H9 (cell line): Measurements from ENCODE around the gene RNF157. TPM values are rescaled to one million over a fixed set of nuclear protein-coding genes. Genes with fewer than 3 reads are reported as not detected.
"Not testable (repeated sequence)": the region's sequence is repeated elsewhere in the genome, so short reads cannot be mapped to it uniquely, and the experiment has no call there.

Source experiments
- DNase-seq: peaks from one replicate; pipeline ENCODE4 v3.0.0-alpha.2; 2017
- H2AFZ ChIP-seq: one replicate; pipeline ENCODE4 v1.6.1; 2013; ENCODE audit warnings: mild to moderate bottlenecking, low read length, control low read depth, moderate library complexity
- H2AK5ac ChIP-seq: 2 replicates; pipeline ENCODE4 v1.6.1; 2013; ENCODE audit warnings: low read length, control low read depth, mixed read lengths; ENCODE audit not compliant: insufficient read length
- H2BK120ac ChIP-seq: one replicate; pipeline ENCODE4 v1.6.1; 2013; ENCODE audit warnings: low read depth, mild to moderate bottlenecking, low read length, control low read depth, inconsistent platforms; ENCODE audit not compliant: poor library complexity, severe bottlenecking
- H2BK12ac ChIP-seq: 2 replicates; pipeline ENCODE4 v1.6.1; 2013; ENCODE audit warnings: low read length, control low read depth, mixed read lengths, low read depth; ENCODE audit not compliant: insufficient read length
- H2BK15ac ChIP-seq: 2 replicates; pipeline ENCODE4 v1.6.1; 2013; ENCODE audit warnings: low read depth, low read length, control low read depth
- H2BK20ac ChIP-seq: one replicate; pipeline ENCODE4 v1.6.1; 2013; ENCODE audit warnings: low read depth, mild to moderate bottlenecking, low read length, control low read depth, inconsistent platforms; ENCODE audit not compliant: poor library complexity, severe bottlenecking
- H2BK5ac ChIP-seq: 2 replicates; pipeline ENCODE4 v1.6.1; 2013; ENCODE audit warnings: low read length, control low read depth, mixed read lengths; ENCODE audit not compliant: insufficient read length
- H3K14ac ChIP-seq: 2 replicates; pipeline ENCODE4 v1.6.1; 2013; ENCODE audit warnings: low read length, control low read depth; ENCODE audit not compliant: insufficient read depth
- H3K18ac ChIP-seq: 2 replicates; pipeline ENCODE4 v1.6.1; 2013; ENCODE audit warnings: low read depth, mild to moderate bottlenecking, mixed read lengths, low read length, control low read depth; ENCODE audit not compliant: insufficient read length
- H3K23ac ChIP-seq: 2 replicates; pipeline ENCODE4 v1.6.1; 2013; ENCODE audit warnings: low read length, control low read depth, mixed read lengths, low read depth; ENCODE audit not compliant: insufficient read length
- H3K23me2 ChIP-seq: 2 replicates; pipeline ENCODE4 v1.6.1; 2013; ENCODE audit warnings: low read depth, mild to moderate bottlenecking, mixed read lengths, low read length, control low read depth; ENCODE audit not compliant: insufficient read length, poor library complexity, severe bottlenecking
- H3K27ac ChIP-seq: 2 replicates; pipeline ENCODE4 v1.5.1; 2013; ENCODE audit warnings: low read length, control low read depth, mixed read lengths, low read depth; ENCODE audit not compliant: insufficient read length
- H3K27me3 ChIP-seq: 2 replicates; pipeline ENCODE4 v1.6.1; 2013; ENCODE audit warnings: low read length, control low read depth, inconsistent platforms; ENCODE audit not compliant: insufficient read depth
- H3K4ac ChIP-seq: 2 replicates; pipeline ENCODE4 v1.6.1; 2013; ENCODE audit warnings: low read depth, mild to moderate bottlenecking, control low read depth, inconsistent platforms, low read length, moderate library complexity
- H3K4me1 ChIP-seq: 2 replicates; pipeline ENCODE4 v1.6.1; 2013; ENCODE audit warnings: low read length, control low read depth, inconsistent platforms; ENCODE audit not compliant: insufficient read depth
- H3K4me2 ChIP-seq: 2 replicates; pipeline ENCODE4 v1.6.1; 2013; ENCODE audit warnings: low read length, control low read depth, mixed read lengths; ENCODE audit not compliant: insufficient read length, insufficient read depth
- H3K56ac ChIP-seq: 2 replicates; pipeline ENCODE4 v1.6.1; 2013; ENCODE audit warnings: low read depth, mild to moderate bottlenecking, mixed read lengths, low read length, control low read depth; ENCODE audit not compliant: insufficient read length
- H3K79me1 ChIP-seq: 2 replicates; pipeline ENCODE4 v1.6.1; 2013; ENCODE audit warnings: low read depth, mild to moderate bottlenecking, moderate library complexity, low read length, control low read depth, inconsistent platforms; ENCODE audit not compliant: insufficient read depth, poor library complexity, severe bottlenecking
- H3K79me2 ChIP-seq: 2 replicates; pipeline ENCODE4 v1.6.1; 2013; ENCODE audit warnings: low read length, control low read depth, inconsistent platforms; ENCODE audit not compliant: insufficient read depth
- H3K9ac ChIP-seq: 2 replicates; pipeline ENCODE4 v1.6.1; 2013; ENCODE audit warnings: low read length, control low read depth, mixed read lengths; ENCODE audit not compliant: insufficient read length; ENCODE audit errors: extremely low read depth
- H3K9me3 ChIP-seq: one replicate; pipeline ENCODE4 v1.6.1; 2013; ENCODE audit warnings: low read depth, low read length, inconsistent platforms; ENCODE audit not compliant: control insufficient read depth
- H3T11ph ChIP-seq: one replicate; pipeline ENCODE4 v1.6.1; 2013; ENCODE audit warnings: mild to moderate bottlenecking, low read length, control low read depth, inconsistent platforms
- H4K20me1 ChIP-seq: one replicate; pipeline ENCODE4 v1.6.1; 2013; ENCODE audit not compliant: control insufficient read depth, insufficient read length, insufficient read depth
- H4K5ac ChIP-seq: 2 replicates; pipeline ENCODE4 v1.6.1; 2013; ENCODE audit warnings: low read depth, mild to moderate bottlenecking, mixed read lengths, low read length, control low read depth; ENCODE audit not compliant: insufficient read length
- H4K8ac ChIP-seq: replicated peaks from 2 replicates; pipeline ENCODE4 v1.6.1; 2013; ENCODE audit warnings: low read length, control low read depth, mixed read lengths, low read depth; ENCODE audit not compliant: insufficient read length
- H4K91ac ChIP-seq: 2 replicates; pipeline ENCODE4 v1.6.1; 2013; ENCODE audit warnings: low read depth, mild to moderate bottlenecking, moderate library complexity, mixed read lengths, low read length, control low read depth; ENCODE audit not compliant: insufficient read length
- H3K27ac Mint-ChIP-seq, 3 experiments: 2 replicates in 2 of 3; 3 replicates in 1 of 3; pipeline ENCODE4 v1.8.0; 2020 to 2021; ENCODE audit warnings: mixed read lengths in 3 of 3, mild to moderate bottlenecking in 1 of 3, moderate library complexity in 1 of 3
- H3K27me3 Mint-ChIP-seq: 2 replicates; pipeline ENCODE4 v1.8.0; 2021; ENCODE audit warnings: low read depth, mild to moderate bottlenecking, moderate library complexity, mixed read lengths
- H3K36me3 Mint-ChIP-seq, 3 experiments: 2 replicates in 2 of 3; 3 replicates in 1 of 3; pipeline ENCODE4 v1.8.0; 2020 to 2021; ENCODE audit warnings: low read depth in 3 of 3, mixed read lengths in 3 of 3; ENCODE audit not compliant: insufficient read depth in 1 of 3
- H3K4me1 Mint-ChIP-seq, 2 experiments: 2 replicates each; pipeline ENCODE4 v1.8.0; 2020; ENCODE audit warnings: mixed read lengths in 2 of 2
- H3K4me3 Mint-ChIP-seq, 2 experiments: 2 replicates in 1 of 2; 3 replicates in 1 of 2; pipeline ENCODE4 v1.8.0; 2020 to 2021; ENCODE audit warnings: mild to moderate bottlenecking in 2 of 2, mixed read lengths in 2 of 2, moderate library complexity in 1 of 2
- H3K9me3 Mint-ChIP-seq, 2 experiments: 2 replicates in 1 of 2; 3 replicates in 1 of 2; pipeline ENCODE4 v1.8.0; 2020; ENCODE audit warnings: mild to moderate bottlenecking in 2 of 2, mixed read lengths in 2 of 2, moderate library complexity in 1 of 2
- CTCF ChIP-seq: fragments of 200-600 bp; sonication (generic); conservative IDR thresholded peaks from 3 replicates; pipeline ENCODE4 v1.8.0; 2021; ENCODE audit warnings: antibody characterized with exemption, mild to moderate bottlenecking
- WGBS: extraction: QIAGEN DNeasy Blood & Tissue Kit; methylation state at CpG from one replicate; pipeline ENCODE4 v1.1.7; 2013; ENCODE audit warnings: missing lambda C conversion rate, low lambda C conversion rate, mixed read lengths; ENCODE audit not compliant: insufficient read length; ENCODE audit errors: extremely low coverage; 5-methylcytosine and 5-hydroxymethylcytosine counted together
- total RNA-seq: library from RNA; stranded (reverse); gene quantifications from 2 replicates; pipeline ENCODE4 v1.2.1, GENCODE V29; 2021

RNF157 gene
- total RNA-seq, 1 experiment from 2014 or later = 9.9 TPM

GRCh38 chr17:76260220-76260619 lies 19.9 kb upstream of the RNF157 start:
- Histone ChIP-seq H4K91ac (no peak overlapping the region), H3K14ac (no peak overlapping the region), H2BK12ac (no peak overlapping the region), H4K8ac (no peak overlapping the region), H3K4me1 (no peaks in the 10 kb centered on the region), H3K4ac (no peak overlapping the region), H3T11ph (no peak overlapping the region), H3K23ac (no peak overlapping the region), H2BK15ac (no peak overlapping the region), H3K27ac (no peak overlapping the region), H4K20me1 (no peaks in the 10 kb centered on the region), H3K23me2 (no peaks in the 10 kb centered on the region), H3K9ac (no peak overlapping the region), H3K56ac (no peak overlapping the region), H3K9me3 (no peaks in the 10 kb centered on the region), H3K18ac (no peak overlapping the region), H3K79me1 (no peaks in the 10 kb centered on the region), H2AK5ac (no peak overlapping the region), H3K4me2 (no peak overlapping the region), H2BK20ac (no peak overlapping the region), H4K5ac (no peak overlapping the region), H2AFZ (no peak overlapping the region), H2BK5ac (no peak overlapping the region), H3K79me2 (no peaks in the 10 kb centered on the region), H2BK120ac (no peak overlapping the region), H3K27me3 (no peaks in the 10 kb centered on the region)
- H3K27ac Mint-ChIP-seq = no peak overlapping the region
- H3K4me1 Mint-ChIP-seq = peaks cover 19 to 22% of the 10 kb centered on the region in 2 experiments
- H3K4me3 Mint-ChIP-seq = no peak overlapping the region
- DNase-seq = no peak
- TF ChIP-seq CTCF = no peak
- no peaks in the 10 kb centered on the region for H3K27me3 Mint-ChIP-seq
- WGBS = no CpG with 5 or more reads among the region's 7 CpGs
- H3K9me3 Mint-ChIP-seq = peaks cover 0 to 2% of the 10 kb centered on the region in 2 experiments; a peak in 1 of 5 replicates
- peaks cover 0 to 3% (median 0%) of the 10 kb centered on the region in 3 experiments; a peak in 1 of 7 replicates for H3K36me3 Mint-ChIP-seq

- H3K27me3 ChIP-seq, H3K23me2 ChIP-seq, H3K4me2 ChIP-seq, H4K5ac ChIP-seq, H2AFZ ChIP-seq, H3K18ac ChIP-seq, DNase-seq, H2AK5ac ChIP-seq, H2BK5ac ChIP-seq, H3K23ac ChIP-seq, H3K4me1 Mint-ChIP-seq, H2BK120ac ChIP-seq, H3K27ac ChIP-seq, H3K27ac Mint-ChIP-seq, H3K56ac ChIP-seq, H3K4me1 ChIP-seq, H2BK12ac ChIP-seq, H3K36me3 Mint-ChIP-seq, H4K8ac ChIP-seq, H2BK15ac ChIP-seq, H3K4ac ChIP-seq, H3K79me1 ChIP-seq, H2BK20ac ChIP-seq, H3K9me3 Mint-ChIP-seq, H3K9me3 ChIP-seq, H4K20me1 ChIP-seq, H3T11ph ChIP-seq, H4K91ac ChIP-seq, H3K9ac ChIP-seq, H3K27me3 Mint-ChIP-seq, H3K79me2 ChIP-seq, H3K14ac ChIP-seq: not testable (repeated sequence)
- no CpG with 5 or more reads among the region's 19 CpGs for WGBS
- H3K4me3 Mint-ChIP-seq = peak overlapping the region in 1 of 2 experiments; percentile 65; a peak in 2 of 5 replicates
These were observed 16.2 kb upstream of the RNF157 start for GRCh38 chr17:76256430-76257050.
